ENCODE results near the gene SLC51B.

DNA sequence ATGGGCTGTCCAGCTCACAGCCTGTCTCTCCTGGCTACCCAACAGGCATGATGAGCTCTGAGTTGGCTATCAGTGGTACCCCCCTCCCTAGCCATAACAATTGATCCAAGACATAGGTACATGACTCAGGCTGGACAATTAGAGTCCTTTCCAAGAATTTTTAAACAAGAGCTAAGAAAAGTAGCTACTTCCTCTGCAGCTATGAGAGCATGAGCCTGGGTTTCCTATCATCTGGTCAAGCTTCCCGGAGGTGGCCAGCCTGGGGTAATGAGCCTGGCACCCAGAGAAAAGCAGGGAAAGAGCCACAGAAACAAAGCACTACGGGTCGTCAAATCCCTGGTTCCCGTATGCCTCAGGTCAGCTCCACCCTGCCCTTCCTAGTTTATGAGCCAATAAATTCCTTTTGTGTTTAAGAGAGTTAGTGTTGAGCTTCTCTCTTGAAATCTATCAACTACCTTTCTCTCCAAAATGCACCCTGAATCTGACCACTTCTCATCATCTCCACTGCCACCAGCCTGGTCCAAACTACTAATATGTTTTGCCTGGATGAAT lies 2.3 kb upstream of the SLC51B start:
- TF ChIP-seq, protein P1, sequence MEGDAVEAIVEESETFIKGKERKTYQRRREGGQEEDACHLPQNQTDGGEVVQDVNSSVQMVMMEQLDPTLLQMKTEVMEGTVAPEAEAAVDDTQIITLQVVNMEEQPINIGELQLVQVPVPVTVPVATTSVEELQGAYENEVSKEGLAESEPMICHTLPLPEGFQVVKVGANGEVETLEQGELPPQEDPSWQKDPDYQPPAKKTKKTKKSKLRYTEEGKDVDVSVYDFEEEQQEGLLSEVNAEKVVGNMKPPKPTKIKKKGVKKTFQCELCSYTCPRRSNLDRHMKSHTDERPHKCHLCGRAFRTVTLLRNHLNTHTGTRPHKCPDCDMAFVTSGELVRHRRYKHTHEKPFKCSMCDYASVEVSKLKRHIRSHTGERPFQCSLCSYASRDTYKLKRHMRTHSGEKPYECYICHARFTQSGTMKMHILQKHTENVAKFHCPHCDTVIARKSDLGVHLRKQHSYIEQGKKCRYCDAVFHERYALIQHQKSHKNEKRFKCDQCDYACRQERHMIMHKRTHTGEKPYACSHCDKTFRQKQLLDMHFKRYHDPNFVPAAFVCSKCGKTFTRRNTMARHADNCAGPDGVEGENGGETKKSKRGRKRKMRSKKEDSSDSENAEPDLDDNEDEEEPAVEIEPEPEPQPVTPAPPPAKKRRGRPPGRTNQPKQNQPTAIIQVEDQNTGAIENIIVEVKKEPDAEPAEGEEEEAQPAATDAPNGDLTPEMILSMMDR (IDR thresholded peaks at IDR 0.05 in 4 of 5, conservative IDR thresholded peaks at IDR 0.05 in 1 of 5) = no peak
- TF ChIP-seq POLR2A (IDR thresholded peaks at IDR 0.05) = no peak
